ENCODE data around the gene TSPAN9. TPM values are rescaled to one million over a fixed set of nuclear protein-coding genes. Genes with fewer than 3 reads are reported as not detected.

Gene TSPAN9
- total RNA-seq, 1 donor from 2014 or later, result 23.8 TPM

DNA sequence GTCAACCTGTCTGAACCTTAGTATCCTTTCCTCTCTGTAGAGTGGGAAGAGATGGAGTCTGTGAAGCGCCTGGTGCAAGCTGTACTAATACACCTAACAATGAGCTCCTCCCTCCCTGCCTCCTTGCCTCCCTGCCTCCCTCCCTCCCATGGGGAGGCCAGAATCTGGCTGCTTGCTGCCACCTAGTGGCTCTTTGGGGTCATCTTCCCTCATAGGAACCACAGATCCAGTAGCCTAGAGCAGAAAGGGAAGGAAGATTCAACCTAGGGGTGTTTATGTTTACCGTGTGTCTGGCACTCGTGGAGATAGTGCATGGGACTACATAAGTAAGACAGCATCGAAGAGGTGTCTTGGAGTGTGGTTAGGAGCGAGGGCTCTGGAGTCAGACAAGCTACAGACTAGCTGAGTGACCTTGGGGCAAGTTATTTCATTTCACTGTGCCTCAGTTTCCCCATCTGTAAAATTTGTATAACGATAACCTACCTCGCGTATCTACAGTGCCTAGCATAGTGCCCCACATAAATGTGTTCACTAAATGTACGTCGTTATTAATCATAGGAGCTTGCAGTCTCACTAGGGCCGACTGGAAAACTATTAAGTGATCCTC, 35.5 kb upstream of the TSPAN9 start:
- Mint-ChIP-seq H3K27me3 (ENCODE audit: low read depth) (no peaks in the 10 kb centered on the region), H3K4me1 (peaks cover 7% of the 10 kb centered on the region), H3K36me3 (ENCODE audit: low read depth) (no peaks in the 10 kb centered on the region), H3K4me3 (no peak overlapping the region), H3K9me3 (no peaks in the 10 kb centered on the region), H3K27ac (ENCODE audit: unreplicated experiment) (no peak overlapping the region)
- TF ChIP-seq, protein P1, sequence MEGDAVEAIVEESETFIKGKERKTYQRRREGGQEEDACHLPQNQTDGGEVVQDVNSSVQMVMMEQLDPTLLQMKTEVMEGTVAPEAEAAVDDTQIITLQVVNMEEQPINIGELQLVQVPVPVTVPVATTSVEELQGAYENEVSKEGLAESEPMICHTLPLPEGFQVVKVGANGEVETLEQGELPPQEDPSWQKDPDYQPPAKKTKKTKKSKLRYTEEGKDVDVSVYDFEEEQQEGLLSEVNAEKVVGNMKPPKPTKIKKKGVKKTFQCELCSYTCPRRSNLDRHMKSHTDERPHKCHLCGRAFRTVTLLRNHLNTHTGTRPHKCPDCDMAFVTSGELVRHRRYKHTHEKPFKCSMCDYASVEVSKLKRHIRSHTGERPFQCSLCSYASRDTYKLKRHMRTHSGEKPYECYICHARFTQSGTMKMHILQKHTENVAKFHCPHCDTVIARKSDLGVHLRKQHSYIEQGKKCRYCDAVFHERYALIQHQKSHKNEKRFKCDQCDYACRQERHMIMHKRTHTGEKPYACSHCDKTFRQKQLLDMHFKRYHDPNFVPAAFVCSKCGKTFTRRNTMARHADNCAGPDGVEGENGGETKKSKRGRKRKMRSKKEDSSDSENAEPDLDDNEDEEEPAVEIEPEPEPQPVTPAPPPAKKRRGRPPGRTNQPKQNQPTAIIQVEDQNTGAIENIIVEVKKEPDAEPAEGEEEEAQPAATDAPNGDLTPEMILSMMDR (conservative IDR thresholded peaks at IDR 0.05), result peak; percentile 84
- peak; percentile 54 for DNase-seq (ENCODE audit: low read depth, low spot score)

DNA sequence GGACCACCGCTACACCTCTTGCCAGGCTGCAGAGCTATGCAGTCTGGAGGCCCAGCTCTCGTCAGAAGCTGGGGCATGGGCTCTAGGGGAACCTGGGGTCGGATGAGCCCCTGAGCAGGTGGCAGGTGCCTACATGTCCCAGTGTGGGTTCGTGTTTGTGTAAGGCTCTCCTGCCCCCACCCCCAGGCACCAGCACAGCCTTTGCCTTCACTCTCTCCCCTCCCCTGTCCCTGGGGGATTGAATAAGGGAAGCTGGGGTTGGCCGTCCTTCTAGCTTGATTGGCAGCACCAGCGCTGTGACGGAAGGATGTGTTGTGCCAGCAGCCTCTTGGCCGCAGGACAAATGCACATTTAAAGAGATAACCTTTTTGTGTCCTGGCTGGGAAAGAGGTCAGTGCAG, 34.8 kb upstream of the TSPAN9 start:
- no peaks in the 10 kb centered on the region for H3K9me3 Mint-ChIP-seq
- peaks cover 6% of the 10 kb centered on the region for H3K4me1 Mint-ChIP-seq
- DNase-seq (ENCODE audit: low read depth, low spot score), result no peak
- no peak overlapping the region for H3K27ac Mint-ChIP-seq (ENCODE audit: unreplicated experiment)
- H3K27me3 Mint-ChIP-seq (ENCODE audit: low read depth), result no peaks in the 10 kb centered on the region
- H3K36me3 Mint-ChIP-seq (ENCODE audit: low read depth), result no peaks in the 10 kb centered on the region
- TF ChIP-seq, protein P1 (conservative IDR thresholded peaks at IDR 0.05), result no peak
- H3K4me3 Mint-ChIP-seq, result no peak overlapping the region

GRCh38 chr12:3042826-3043225, 34.4 kb upstream of the TSPAN9 start:
- H3K4me1 Mint-ChIP-seq, result peaks cover 10% of the 10 kb centered on the region
- no peaks in the 10 kb centered on the region for H3K27me3 Mint-ChIP-seq (ENCODE audit: low read depth)
- no peaks in the 10 kb centered on the region for H3K9me3 Mint-ChIP-seq
- H3K27ac Mint-ChIP-seq (ENCODE audit: unreplicated experiment), result no peak overlapping the region
- H3K36me3 Mint-ChIP-seq (ENCODE audit: low read depth), result no peaks in the 10 kb centered on the region
- H3K4me3 Mint-ChIP-seq, result no peak overlapping the region
- TF ChIP-seq, protein P1 (conservative IDR thresholded peaks at IDR 0.05), result no peak
- no peak for DNase-seq (ENCODE audit: low read depth, low spot score)

GRCh38 chr12:3043406-3043805, 33.8 kb upstream of the TSPAN9 start:
- no peaks in the 10 kb centered on the region for H3K36me3 Mint-ChIP-seq (ENCODE audit: low read depth)
- no peaks in the 10 kb centered on the region for H3K27me3 Mint-ChIP-seq (ENCODE audit: low read depth)
- no peak overlapping the region for H3K27ac Mint-ChIP-seq (ENCODE audit: unreplicated experiment)
- H3K4me1 Mint-ChIP-seq, result peaks cover 16% of the 10 kb centered on the region
- no peak for DNase-seq (ENCODE audit: low read depth, low spot score)
- H3K4me3 Mint-ChIP-seq, result no peak overlapping the region
- TF ChIP-seq, protein P1 (conservative IDR thresholded peaks at IDR 0.05), result no peak
- H3K9me3 Mint-ChIP-seq, result no peaks in the 10 kb centered on the region

- peaks cover 16% of the 10 kb centered on the region for H3K4me1 Mint-ChIP-seq
- no peak for DNase-seq (ENCODE audit: low read depth, low spot score)
- H3K4me3 Mint-ChIP-seq, result no peak overlapping the region
- H3K27ac Mint-ChIP-seq (ENCODE audit: unreplicated experiment), result no peak overlapping the region
- H3K36me3 Mint-ChIP-seq (ENCODE audit: low read depth), result no peaks in the 10 kb centered on the region
- H3K9me3 Mint-ChIP-seq, result no peaks in the 10 kb centered on the region
- no peaks in the 10 kb centered on the region for H3K27me3 Mint-ChIP-seq (ENCODE audit: low read depth)
- TF ChIP-seq, protein P1 (conservative IDR thresholded peaks at IDR 0.05), result no peak
Measured at GRCh38 chr12:3044141-3044630, 33.0 kb upstream of the TSPAN9 start.

All from neural crest cell (in vitro differentiated cells).